ENCODE measurements around the gene FEZ2. TPM values are rescaled to one million over a fixed set of nuclear protein-coding genes. Genes with fewer than 3 reads are reported as not detected.

The FEZ2 gene
- polyA plus RNA-seq, 1 donor (not counting 4 experiments of a cell fraction or from before 2014, with no cell fraction given) = 56.2 TPM

DNA sequence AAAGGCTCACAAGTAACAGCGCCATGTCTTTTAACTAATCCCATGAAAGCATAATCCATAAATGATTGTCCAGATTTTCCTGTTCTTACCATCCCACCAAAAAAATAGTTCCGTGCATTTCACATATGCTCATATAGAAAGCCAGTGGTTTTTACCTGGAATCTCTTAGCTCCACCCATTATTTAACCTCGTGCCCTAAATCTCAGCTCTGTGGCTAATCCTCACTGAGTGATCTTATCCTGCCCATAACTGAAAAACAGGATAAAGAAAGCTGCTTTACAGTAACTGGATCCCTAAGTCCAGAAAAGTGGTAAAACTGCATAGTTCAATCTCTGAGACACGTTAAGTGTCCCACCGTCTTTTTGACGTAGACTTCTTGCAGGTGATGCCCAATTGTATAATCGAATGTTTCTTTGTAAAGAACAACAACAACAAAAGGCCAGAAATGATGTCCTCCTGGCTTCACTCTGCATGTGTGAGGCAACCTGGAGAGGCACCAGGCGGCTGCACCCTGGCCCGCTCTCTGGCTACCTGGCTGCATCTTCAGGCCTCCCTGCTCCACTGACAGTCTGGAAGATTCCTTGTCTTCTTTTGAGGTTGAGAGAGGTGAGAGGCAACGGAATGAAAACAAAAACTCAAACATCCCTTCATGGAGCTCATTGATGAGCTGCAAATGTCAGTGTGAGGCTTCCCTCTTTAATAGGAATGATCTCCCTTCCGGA, 38.6 kb downstream of the FEZ2 start:
- FAIRE-seq = no peak
- peaks cover 11% of the 10 kb centered on the region for H3K79me2 ChIP-seq (ENCODE audit: control insufficient read depth, insufficient read depth, low read length)
- no peaks in the 10 kb centered on the region for H3K27me3 ChIP-seq (ENCODE audit: control insufficient read depth, extremely low read depth, insufficient read depth, low read length)
- H3K36me3 ChIP-seq (ENCODE audit: control insufficient read depth in 2 of 2, extremely low read depth in 1 of 2, insufficient read depth in 2 of 2, low read length in 2 of 2) = peaks cover 3 to 17% of the 10 kb centered on the region in 2 experiments
- no peak overlapping the region for H2AFZ ChIP-seq (ENCODE audit: control insufficient read depth, low read length)
- H3K9ac ChIP-seq (ENCODE audit: control insufficient read depth, extremely low read depth, insufficient read depth, low read length) = no peak overlapping the region
- H3K9me1 ChIP-seq (ENCODE audit: control insufficient read depth, extremely low read depth, insufficient read depth, low read length) = peaks cover 4% of the 10 kb centered on the region
- no peaks in the 10 kb centered on the region for H3K9me3 ChIP-seq (ENCODE audit: control insufficient read depth, low read depth, low read length)
- no peak overlapping the region for H3K4me3 ChIP-seq (ENCODE audit: control insufficient read depth in 2 of 3, extremely low read depth in 1 of 3, insufficient read depth in 2 of 3, low read depth in 1 of 3, low read length in 3 of 3)
- H3K4me1 ChIP-seq (ENCODE audit: control insufficient read depth, extremely low read depth, insufficient read depth, low read length) = peaks cover 35% of the 10 kb centered on the region
- H4K20me1 ChIP-seq (ENCODE audit: control insufficient read depth, extremely low read depth, insufficient read depth, low read length) = no peaks in the 10 kb centered on the region
- H3K27ac ChIP-seq (ENCODE audit: control insufficient read depth, insufficient read depth, low read length) = no peak overlapping the region
- no peak for DNase-seq (ENCODE audit: low read depth, low spot score)
- dilution Hi-C loops (cut with MboI; ENCODE audit: extremely low pct_ligation_motif_present, low sequenced_read_pairs) = no loop called here
- no peak overlapping the region for H3K4me2 ChIP-seq (ENCODE audit: control insufficient read depth, extremely low read depth, insufficient read depth, low read depth, low read length)
- TF ChIP-seq, protein P1, sequence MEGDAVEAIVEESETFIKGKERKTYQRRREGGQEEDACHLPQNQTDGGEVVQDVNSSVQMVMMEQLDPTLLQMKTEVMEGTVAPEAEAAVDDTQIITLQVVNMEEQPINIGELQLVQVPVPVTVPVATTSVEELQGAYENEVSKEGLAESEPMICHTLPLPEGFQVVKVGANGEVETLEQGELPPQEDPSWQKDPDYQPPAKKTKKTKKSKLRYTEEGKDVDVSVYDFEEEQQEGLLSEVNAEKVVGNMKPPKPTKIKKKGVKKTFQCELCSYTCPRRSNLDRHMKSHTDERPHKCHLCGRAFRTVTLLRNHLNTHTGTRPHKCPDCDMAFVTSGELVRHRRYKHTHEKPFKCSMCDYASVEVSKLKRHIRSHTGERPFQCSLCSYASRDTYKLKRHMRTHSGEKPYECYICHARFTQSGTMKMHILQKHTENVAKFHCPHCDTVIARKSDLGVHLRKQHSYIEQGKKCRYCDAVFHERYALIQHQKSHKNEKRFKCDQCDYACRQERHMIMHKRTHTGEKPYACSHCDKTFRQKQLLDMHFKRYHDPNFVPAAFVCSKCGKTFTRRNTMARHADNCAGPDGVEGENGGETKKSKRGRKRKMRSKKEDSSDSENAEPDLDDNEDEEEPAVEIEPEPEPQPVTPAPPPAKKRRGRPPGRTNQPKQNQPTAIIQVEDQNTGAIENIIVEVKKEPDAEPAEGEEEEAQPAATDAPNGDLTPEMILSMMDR (optimal IDR thresholded peaks at IDR 0.05 in 1 of 3, IDR thresholded peaks at IDR 0.05 in 1 of 3, conservative IDR thresholded peaks at IDR 0.05 in 1 of 3; ENCODE audit: extremely low read depth in 1 of 3, insufficient read depth in 2 of 3, low read length in 3 of 3) = no peak
- TF ChIP-seq EZH2 (IDR thresholded peaks at IDR 0.05; ENCODE audit: low read length) = no peak

DNA sequence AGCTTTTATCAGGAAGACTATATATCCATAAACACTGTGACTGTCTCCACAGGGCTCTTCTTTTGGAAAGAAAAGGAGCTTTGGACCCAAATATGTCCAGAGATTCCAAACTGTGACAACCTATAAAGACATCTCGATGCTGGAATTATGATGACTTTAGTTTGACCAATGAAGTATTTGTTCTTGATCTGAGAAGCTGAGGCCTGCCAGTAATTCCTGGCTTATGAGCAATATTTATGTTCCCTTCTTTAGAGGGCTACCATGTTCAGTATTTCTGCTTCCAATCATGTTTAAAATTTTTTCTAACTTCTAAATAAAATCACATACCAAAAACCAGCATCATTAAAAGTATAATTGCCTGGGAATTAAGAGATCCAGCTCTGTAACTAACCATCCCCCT, 41.1 kb downstream of the FEZ2 start:
- dilution Hi-C loops (cut with MboI; ENCODE audit: extremely low pct_ligation_motif_present, low sequenced_read_pairs) = no loop called here
- Histone ChIP-seq H3K36me3 (ENCODE audit: control insufficient read depth in 2 of 2, extremely low read depth in 1 of 2, insufficient read depth in 2 of 2, low read length in 2 of 2) (peaks cover 1 to 12% of the 10 kb centered on the region in 2 experiments), H4K20me1 (ENCODE audit: control insufficient read depth, extremely low read depth, insufficient read depth, low read length) (no peaks in the 10 kb centered on the region), H2AFZ (ENCODE audit: control insufficient read depth, low read length) (no peak overlapping the region), H3K4me1 (ENCODE audit: control insufficient read depth, extremely low read depth, insufficient read depth, low read length) (peaks cover 13% of the 10 kb centered on the region), H3K4me2 (ENCODE audit: control insufficient read depth, extremely low read depth, insufficient read depth, low read depth, low read length) (no peak overlapping the region), H3K79me2 (ENCODE audit: control insufficient read depth, insufficient read depth, low read length) (peaks cover 2% of the 10 kb centered on the region), H3K9me3 (ENCODE audit: control insufficient read depth, low read depth, low read length) (no peaks in the 10 kb centered on the region), H3K27me3 (ENCODE audit: control insufficient read depth, extremely low read depth, insufficient read depth, low read length) (no peaks in the 10 kb centered on the region), H3K4me3 (ENCODE audit: control insufficient read depth in 2 of 3, extremely low read depth in 1 of 3, insufficient read depth in 2 of 3, low read depth in 1 of 3, low read length in 3 of 3) (no peak overlapping the region), H3K9me1 (ENCODE audit: control insufficient read depth, extremely low read depth, insufficient read depth, low read length) (no peaks in the 10 kb centered on the region), H3K9ac (ENCODE audit: control insufficient read depth, extremely low read depth, insufficient read depth, low read length) (no peak overlapping the region), H3K27ac (ENCODE audit: control insufficient read depth, insufficient read depth, low read length) (no peak overlapping the region)
- TF ChIP-seq, protein P1 (optimal IDR thresholded peaks at IDR 0.05 in 1 of 3, IDR thresholded peaks at IDR 0.05 in 1 of 3, conservative IDR thresholded peaks at IDR 0.05 in 1 of 3; ENCODE audit: extremely low read depth in 1 of 3, insufficient read depth in 2 of 3, low read length in 3 of 3) = no peak
- TF ChIP-seq EZH2 (IDR thresholded peaks at IDR 0.05; ENCODE audit: low read length) = no peak
- FAIRE-seq = no peak
- no peak for DNase-seq (ENCODE audit: low read depth, low spot score)
